22Rv1 (cell line): ENCODE results near the gene ZNF280D.

Experiments
- ZFX ChIP-seq: fragments of 450-650 bp; IDR thresholded peaks from 2 replicates; pipeline ENCODE4 v1.6.1; 2017; ENCODE audit warnings: antibody characterized with exemption, borderline replicate concordance
- TF ChIP-seq, protein P1 (sequence below): fragments of 450-650 bp; IDR thresholded peaks from 2 replicates; pipeline ENCODE4 v1.5.1; 2017; ENCODE audit warnings: mild to moderate bottlenecking

- TF ChIP-seq, protein P1, sequence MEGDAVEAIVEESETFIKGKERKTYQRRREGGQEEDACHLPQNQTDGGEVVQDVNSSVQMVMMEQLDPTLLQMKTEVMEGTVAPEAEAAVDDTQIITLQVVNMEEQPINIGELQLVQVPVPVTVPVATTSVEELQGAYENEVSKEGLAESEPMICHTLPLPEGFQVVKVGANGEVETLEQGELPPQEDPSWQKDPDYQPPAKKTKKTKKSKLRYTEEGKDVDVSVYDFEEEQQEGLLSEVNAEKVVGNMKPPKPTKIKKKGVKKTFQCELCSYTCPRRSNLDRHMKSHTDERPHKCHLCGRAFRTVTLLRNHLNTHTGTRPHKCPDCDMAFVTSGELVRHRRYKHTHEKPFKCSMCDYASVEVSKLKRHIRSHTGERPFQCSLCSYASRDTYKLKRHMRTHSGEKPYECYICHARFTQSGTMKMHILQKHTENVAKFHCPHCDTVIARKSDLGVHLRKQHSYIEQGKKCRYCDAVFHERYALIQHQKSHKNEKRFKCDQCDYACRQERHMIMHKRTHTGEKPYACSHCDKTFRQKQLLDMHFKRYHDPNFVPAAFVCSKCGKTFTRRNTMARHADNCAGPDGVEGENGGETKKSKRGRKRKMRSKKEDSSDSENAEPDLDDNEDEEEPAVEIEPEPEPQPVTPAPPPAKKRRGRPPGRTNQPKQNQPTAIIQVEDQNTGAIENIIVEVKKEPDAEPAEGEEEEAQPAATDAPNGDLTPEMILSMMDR: no peak
- TF ChIP-seq ZFX: no peak
Measured at GRCh38 chr15:56729561-56729960, 3.7 kb downstream of the ZNF280D start.
